ENCODE data around the gene SNTA1.
A peak's percentile ranks its signal among the peaks of the same experiment; 100 is the strongest.
"Not testable (repeated sequence)": the region's sequence is repeated elsewhere in the genome, so short reads cannot be mapped to it uniquely, and the experiment has no call there.

SNTA1 gene

GRCh38 chr20:33394718-33395117 lies 48.8 kb downstream of the SNTA1 start:
- Mint-ChIP-seq H3K4me3 (no peak overlapping the region), H3K9me3 (peaks cover 12% of the 10 kb centered on the region), H3K36me3 (ENCODE audit: low read depth) (peaks cover 55% of the 10 kb centered on the region), H3K27me3 (ENCODE audit: low read depth, poor library complexity) (no peaks in the 10 kb centered on the region), H3K4me1 (peaks cover 18% of the 10 kb centered on the region), H3K27ac (no peak overlapping the region)
- TF ChIP-seq CTCF (IDR thresholded peaks at IDR 0.05), result no peak
- no peak for DNase-seq

- H3K4me1 Mint-ChIP-seq, result peaks cover 14% of the 10 kb centered on the region
- H3K27me3 Mint-ChIP-seq (ENCODE audit: low read depth, poor library complexity), result no peaks in the 10 kb centered on the region
- peak overlapping the region; percentile 77 for H3K27ac Mint-ChIP-seq
- peaks cover 14% of the 10 kb centered on the region for H3K9me3 Mint-ChIP-seq
- H3K4me3 Mint-ChIP-seq, result no peak overlapping the region
- TF ChIP-seq CTCF (IDR thresholded peaks at IDR 0.05), result no peak
- H3K36me3 Mint-ChIP-seq (ENCODE audit: low read depth), result peaks cover 61% of the 10 kb centered on the region
- DNase-seq, result no peak
These were observed 50.0 kb downstream of the SNTA1 start for GRCh38 chr20:33393609-33394008.

- H3K27me3 Mint-ChIP-seq (ENCODE audit: low read depth, poor library complexity), result no peaks in the 10 kb centered on the region
- peaks cover 78% of the 10 kb centered on the region for H3K36me3 Mint-ChIP-seq (ENCODE audit: low read depth)
- H3K27ac Mint-ChIP-seq, result peak overlapping the region; percentile 35
- peaks cover 14% of the 10 kb centered on the region for H3K9me3 Mint-ChIP-seq
- peaks cover 14% of the 10 kb centered on the region for H3K4me1 Mint-ChIP-seq
- no peak for TF ChIP-seq CTCF (IDR thresholded peaks at IDR 0.05)
- peak; percentile 29 for DNase-seq
- peak overlapping the region; percentile 16 for H3K4me3 Mint-ChIP-seq
These were observed 51.7 kb downstream of the SNTA1 start for GRCh38 chr20:33391722-33392415.

- Mint-ChIP-seq H3K4me1 (peaks cover 14% of the 10 kb centered on the region), H3K9me3 (peaks cover 14% of the 10 kb centered on the region), H3K36me3 (ENCODE audit: low read depth) (peaks cover 80% of the 10 kb centered on the region)
- H3K4me3 Mint-ChIP-seq; DNase-seq; H3K27ac Mint-ChIP-seq; H3K27me3 Mint-ChIP-seq (ENCODE audit: low read depth, poor library complexity): not testable (repeated sequence)
These were observed 54.2 kb downstream of the SNTA1 start for GRCh38 chr20:33389326-33389725.

- DNase-seq, result no peak
- Mint-ChIP-seq H3K27ac (no peak overlapping the region), H3K27me3 (ENCODE audit: low read depth, poor library complexity) (no peaks in the 10 kb centered on the region), H3K4me3 (no peak overlapping the region), H3K4me1 (peaks cover 14% of the 10 kb centered on the region), H3K9me3 (peaks cover 14% of the 10 kb centered on the region), H3K36me3 (ENCODE audit: low read depth) (peaks cover 77% of the 10 kb centered on the region)
- TF ChIP-seq CTCF (IDR thresholded peaks at IDR 0.05), result no peak
These were observed 55.3 kb downstream of the SNTA1 start for GRCh38 chr20:33388268-33388667.

- H3K4me1 Mint-ChIP-seq, result peaks cover 6% of the 10 kb centered on the region
- no peak for DNase-seq
These were observed 56.4 kb downstream of the SNTA1 start for GRCh38 chr20:33387177-33387576.

More at GRCh38 chr20:33387177-33387576, 56.4 kb downstream of the SNTA1 start:
- peaks cover 69% of the 10 kb centered on the region for H3K36me3 Mint-ChIP-seq (ENCODE audit: low read depth)
- no peak for TF ChIP-seq CTCF (IDR thresholded peaks at IDR 0.05)
- no peaks in the 10 kb centered on the region for H3K27me3 Mint-ChIP-seq (ENCODE audit: low read depth, poor library complexity)
- no peak overlapping the region for H3K4me3 Mint-ChIP-seq
- H3K9me3 Mint-ChIP-seq, result peaks cover 14% of the 10 kb centered on the region
- no peak overlapping the region for H3K27ac Mint-ChIP-seq
